WTC11 (cell line): ENCODE measurements around the gene LDAH. TPM values are rescaled to one million over a fixed set of nuclear protein-coding genes. Genes with fewer than 3 reads are reported as not detected.
A peak's percentile ranks its signal among the peaks of the same experiment; 100 is the strongest.

Source experiments
- ATAC-seq: fragments of 200-7000 bp; cut with Tn5 transposase; 2 replicates; pipeline ENCODE4 v1.10.0; 2021; ENCODE audit warnings: mild to moderate bottlenecking, moderate library complexity
- CTCF ChIA-PET: fragments of 300-600 bp; sonication (Branson Sonifier 250); formaldehyde crosslinking; loops from one replicate; lab custom pipeline; 2021; ENCODE audit warnings: antibody characterized with exemption; lab: Charles Lee
- POLR2A ChIA-PET: fragments of 350-600 bp; sonication (Branson Sonifier 250); formaldehyde crosslinking; loops from one replicate; lab custom pipeline; 2021; ENCODE audit warnings: antibody characterized with exemption; lab: Charles Lee
- DNase-seq: peaks from one replicate; pipeline ENCODE4 v3.0.0; 2021; ENCODE audit warnings: low spot score
- H3K27ac Mint-ChIP-seq: 2 replicates; pipeline ENCODE4 v1.8.0; 2021; ENCODE audit warnings: mixed read lengths
- H3K27me3 Mint-ChIP-seq: 2 replicates; pipeline ENCODE4 v1.8.0; 2021; ENCODE audit warnings: low read depth, mild to moderate bottlenecking, moderate library complexity, mixed read lengths
- H3K36me3 Mint-ChIP-seq: 2 replicates; pipeline ENCODE4 v1.8.0; 2021; ENCODE audit warnings: mixed read lengths
- H3K4me1 Mint-ChIP-seq: 2 replicates; pipeline ENCODE4 v1.8.0; 2022; ENCODE audit warnings: mixed read lengths
- H3K4me3 Mint-ChIP-seq: 2 replicates; pipeline ENCODE4 v1.8.0; 2021; ENCODE audit warnings: mild to moderate bottlenecking, moderate library complexity, mixed read lengths
- H3K9me3 Mint-ChIP-seq: 2 replicates; pipeline ENCODE4 v1.8.0; 2021; ENCODE audit warnings: mixed read lengths
- CBFB ChIP-seq: sonication (generic); formaldehyde crosslinking; IDR thresholded peaks from 2 replicates; pipeline ENCODE4 v1.8.1; 2022; ENCODE audit warnings: mild to moderate bottlenecking, low read depth, missing genetic modification reagents
- ETV6 ChIP-seq: sonication (generic); formaldehyde crosslinking; IDR thresholded peaks from 2 replicates; pipeline ENCODE4 v1.8.1; 2022; ENCODE audit warnings: mild to moderate bottlenecking, missing genetic modification reagents
- IRF2 ChIP-seq: sonication (generic); formaldehyde crosslinking; IDR thresholded peaks from 2 replicates; pipeline ENCODE4 v1.8.0; 2022; ENCODE audit warnings: low read depth, missing genetic modification reagents, borderline replicate concordance
- MYBL2 ChIP-seq: sonication (generic); formaldehyde crosslinking; IDR thresholded peaks from 2 replicates; pipeline ENCODE4 v1.8.1; 2023; ENCODE audit warnings: mild to moderate bottlenecking, moderate library complexity, missing genetic modification reagents
- NFATC4 ChIP-seq: fragments of 250-450 bp; sonication (Bioruptor Pico); IDR thresholded peaks from 2 replicates; pipeline ENCODE4 v1.9.0; 2021; ENCODE audit warnings: mild to moderate bottlenecking
- NFE2L1 ChIP-seq: sonication (generic); formaldehyde crosslinking; IDR thresholded peaks from 2 replicates; pipeline ENCODE4 v1.8.1; 2023; ENCODE audit warnings: missing genetic modification reagents
- TCF7 ChIP-seq: sonication (generic); formaldehyde crosslinking; IDR thresholded peaks from 2 replicates; pipeline ENCODE4 v1.8.0; 2022; ENCODE audit warnings: mild to moderate bottlenecking, low read depth, missing genetic modification reagents, moderate library complexity
- ZBTB21 ChIP-seq: sonication (generic); formaldehyde crosslinking; IDR thresholded peaks from 2 replicates; pipeline ENCODE4 v1.8.1; 2023; ENCODE audit warnings: mild to moderate bottlenecking, missing genetic modification reagents, borderline replicate concordance
- ZNF232 ChIP-seq: sonication (generic); formaldehyde crosslinking; IDR thresholded peaks from 2 replicates; pipeline ENCODE4 v1.8.0; 2022; ENCODE audit warnings: mild to moderate bottlenecking, missing genetic modification reagents
- ZNF263 ChIP-seq: sonication (generic); formaldehyde crosslinking; IDR thresholded peaks from 2 replicates; pipeline ENCODE4 v1.8.1; 2022; ENCODE audit warnings: low read depth, mild to moderate bottlenecking, moderate library complexity, missing genetic modification reagents
- ZNF396 ChIP-seq: fragments of 250-450 bp; sonication (Bioruptor Pico); IDR thresholded peaks from 2 replicates; pipeline ENCODE4 v1.8.0; 2021; ENCODE audit warnings: mild to moderate bottlenecking, moderate library complexity, borderline replicate concordance
- ZNF416 ChIP-seq: fragments of 250-450 bp; sonication (Bioruptor Pico); IDR thresholded peaks from 2 replicates; pipeline ENCODE4 v1.9.0; 2021; ENCODE audit warnings: mild to moderate bottlenecking, inconsistent platforms
- total RNA-seq: library from RNA; stranded (reverse); gene quantifications from 3 replicates; pipeline ENCODE4 v1.2.3, GENCODE V29; 2021
- TF ChIP-seq, protein P1 (sequence below): fragments of 250-450 bp; sonication (Bioruptor Pico); IDR thresholded peaks from 2 replicates; pipeline ENCODE4 v2.1.2; 2022; ENCODE audit warnings: mild to moderate bottlenecking, moderate library complexity
- TF ChIP-seq, protein P2 (sequence below): sonication (generic); formaldehyde crosslinking; conservative IDR thresholded peaks from 2 replicates; pipeline ENCODE4 v1.8.1; 2022; ENCODE audit warnings: mild to moderate bottlenecking, missing genetic modification reagents
- TF ChIP-seq, protein P3 (sequence below): sonication (generic); formaldehyde crosslinking; IDR thresholded peaks from 2 replicates; pipeline ENCODE4 v1.8.1; 2022; ENCODE audit warnings: mild to moderate bottlenecking, missing genetic modification reagents, moderate library complexity, borderline replicate concordance
- TF ChIP-seq, protein P4 (sequence below): fragments of 200-600 bp; IDR thresholded peaks from 2 replicates; pipeline ENCODE4 v1.8.0; 2022; ENCODE audit warnings: antibody characterized with exemption
- TF ChIP-seq, protein P5 (sequence below): sonication (generic); formaldehyde crosslinking; IDR thresholded peaks from 2 replicates; pipeline ENCODE4 v1.8.0; 2022; ENCODE audit warnings: missing genetic modification reagents
- TF ChIP-seq, protein P6 (sequence below): fragments of 250-450 bp; sonication (Bioruptor Pico); IDR thresholded peaks from 2 replicates; pipeline ENCODE4 v1.9.0; 2021; ENCODE audit warnings: mild to moderate bottlenecking, borderline replicate concordance

The LDAH gene
- total RNA-seq, 1 experiment from 2014 or later, result 20.5 TPM

DNA sequence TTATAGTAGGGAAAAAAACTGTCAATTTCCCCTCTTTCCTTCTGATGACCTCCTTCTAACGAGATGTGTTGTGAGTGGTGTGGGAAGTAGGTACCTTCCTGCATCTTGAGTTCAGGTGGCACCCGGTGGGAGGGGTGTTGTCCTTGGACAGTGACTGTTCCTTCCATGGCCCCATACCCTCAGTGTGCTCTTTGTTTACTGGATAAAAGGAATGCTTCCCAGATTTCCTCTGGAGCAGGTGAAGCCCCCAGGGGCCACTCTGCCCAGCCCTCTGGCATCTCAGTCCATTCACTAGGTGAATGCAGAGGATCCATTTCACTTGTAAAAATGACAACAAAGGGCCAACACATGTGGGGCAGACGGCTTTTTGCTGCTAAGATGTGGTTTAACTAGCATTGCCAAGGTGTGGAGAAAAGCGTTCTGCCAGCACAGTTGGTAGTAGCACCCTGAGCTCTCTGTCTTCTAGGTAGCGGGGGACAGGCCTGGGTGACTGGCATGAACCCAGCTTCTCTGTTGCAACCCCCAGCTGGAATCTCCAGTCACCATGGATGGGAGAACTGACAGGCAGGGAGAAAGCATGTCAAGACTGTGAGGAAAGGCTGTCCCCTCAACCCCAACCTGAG is 149.1 kb downstream of the LDAH start:
- TF ChIP-seq, protein P1, sequence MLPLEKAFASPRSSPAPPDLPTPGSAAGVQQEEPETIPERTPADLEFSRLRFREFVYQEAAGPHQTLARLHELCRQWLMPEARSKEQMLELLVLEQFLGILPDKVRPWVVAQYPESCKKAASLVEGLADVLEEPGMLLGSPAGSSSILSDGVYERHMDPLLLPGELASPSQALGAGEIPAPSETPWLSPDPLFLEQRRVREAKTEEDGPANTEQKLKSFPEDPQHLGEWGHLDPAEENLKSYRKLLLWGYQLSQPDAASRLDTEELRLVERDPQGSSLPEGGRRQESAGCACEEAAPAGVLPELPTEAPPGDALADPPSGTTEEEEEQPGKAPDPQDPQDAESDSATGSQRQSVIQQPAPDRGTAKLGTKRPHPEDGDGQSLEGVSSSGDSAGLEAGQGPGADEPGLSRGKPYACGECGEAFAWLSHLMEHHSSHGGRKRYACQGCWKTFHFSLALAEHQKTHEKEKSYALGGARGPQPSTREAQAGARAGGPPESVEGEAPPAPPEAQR (CRISPR knock-in tag), result no peak
- TF ChIP-seq ZNF396 (CRISPR knock-in tag), result no peak
- no peak for TF ChIP-seq TCF7 (CRISPR knock-in tag)
- TF ChIP-seq ZNF232, result no peak
- TF ChIP-seq, protein P2, sequence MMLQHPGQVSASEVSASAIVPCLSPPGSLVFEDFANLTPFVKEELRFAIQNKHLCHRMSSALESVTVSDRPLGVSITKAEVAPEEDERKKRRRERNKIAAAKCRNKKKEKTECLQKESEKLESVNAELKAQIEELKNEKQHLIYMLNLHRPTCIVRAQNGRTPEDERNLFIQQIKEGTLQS, result no peak
- TF ChIP-seq NFATC4 (CRISPR knock-in tag), result no peak
- TF ChIP-seq ZNF416 (CRISPR knock-in tag), result no peak
- TF ChIP-seq, protein P3, sequence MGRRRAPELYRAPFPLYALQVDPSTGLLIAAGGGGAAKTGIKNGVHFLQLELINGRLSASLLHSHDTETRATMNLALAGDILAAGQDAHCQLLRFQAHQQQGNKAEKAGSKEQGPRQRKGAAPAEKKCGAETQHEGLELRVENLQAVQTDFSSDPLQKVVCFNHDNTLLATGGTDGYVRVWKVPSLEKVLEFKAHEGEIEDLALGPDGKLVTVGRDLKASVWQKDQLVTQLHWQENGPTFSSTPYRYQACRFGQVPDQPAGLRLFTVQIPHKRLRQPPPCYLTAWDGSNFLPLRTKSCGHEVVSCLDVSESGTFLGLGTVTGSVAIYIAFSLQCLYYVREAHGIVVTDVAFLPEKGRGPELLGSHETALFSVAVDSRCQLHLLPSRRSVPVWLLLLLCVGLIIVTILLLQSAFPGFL, result no peak
- no peak for TF ChIP-seq CBFB
- TF ChIP-seq, protein P4, sequence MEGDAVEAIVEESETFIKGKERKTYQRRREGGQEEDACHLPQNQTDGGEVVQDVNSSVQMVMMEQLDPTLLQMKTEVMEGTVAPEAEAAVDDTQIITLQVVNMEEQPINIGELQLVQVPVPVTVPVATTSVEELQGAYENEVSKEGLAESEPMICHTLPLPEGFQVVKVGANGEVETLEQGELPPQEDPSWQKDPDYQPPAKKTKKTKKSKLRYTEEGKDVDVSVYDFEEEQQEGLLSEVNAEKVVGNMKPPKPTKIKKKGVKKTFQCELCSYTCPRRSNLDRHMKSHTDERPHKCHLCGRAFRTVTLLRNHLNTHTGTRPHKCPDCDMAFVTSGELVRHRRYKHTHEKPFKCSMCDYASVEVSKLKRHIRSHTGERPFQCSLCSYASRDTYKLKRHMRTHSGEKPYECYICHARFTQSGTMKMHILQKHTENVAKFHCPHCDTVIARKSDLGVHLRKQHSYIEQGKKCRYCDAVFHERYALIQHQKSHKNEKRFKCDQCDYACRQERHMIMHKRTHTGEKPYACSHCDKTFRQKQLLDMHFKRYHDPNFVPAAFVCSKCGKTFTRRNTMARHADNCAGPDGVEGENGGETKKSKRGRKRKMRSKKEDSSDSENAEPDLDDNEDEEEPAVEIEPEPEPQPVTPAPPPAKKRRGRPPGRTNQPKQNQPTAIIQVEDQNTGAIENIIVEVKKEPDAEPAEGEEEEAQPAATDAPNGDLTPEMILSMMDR, result no peak
- TF ChIP-seq, all 79 proteins: peak for 0
- H3K36me3 Mint-ChIP-seq, result no peaks in the 10 kb centered on the region
- CTCF ChIA-PET, result interaction anchor here (10.1 kb wide), 1 partner anchor 10 kb away, joined by 329 read pairs; the partner anchor contains the start of gene GDF7
- peaks cover 71% of the 10 kb centered on the region for H3K27me3 Mint-ChIP-seq
- H3K27ac Mint-ChIP-seq, result no peak overlapping the region
- POLR2A ChIA-PET, result interaction anchor here (1.4 kb wide), 1 partner anchor 227 kb away, joined by 3 read pairs; the partner anchor contains the start of gene RHOB
- peaks cover 60% of the 10 kb centered on the region for H3K4me1 Mint-ChIP-seq
- H3K4me3 Mint-ChIP-seq, result no peak overlapping the region
- DNase-seq (no peak), ATAC-seq (no peak)
- H3K9me3 Mint-ChIP-seq, result no peaks in the 10 kb centered on the region

DNA sequence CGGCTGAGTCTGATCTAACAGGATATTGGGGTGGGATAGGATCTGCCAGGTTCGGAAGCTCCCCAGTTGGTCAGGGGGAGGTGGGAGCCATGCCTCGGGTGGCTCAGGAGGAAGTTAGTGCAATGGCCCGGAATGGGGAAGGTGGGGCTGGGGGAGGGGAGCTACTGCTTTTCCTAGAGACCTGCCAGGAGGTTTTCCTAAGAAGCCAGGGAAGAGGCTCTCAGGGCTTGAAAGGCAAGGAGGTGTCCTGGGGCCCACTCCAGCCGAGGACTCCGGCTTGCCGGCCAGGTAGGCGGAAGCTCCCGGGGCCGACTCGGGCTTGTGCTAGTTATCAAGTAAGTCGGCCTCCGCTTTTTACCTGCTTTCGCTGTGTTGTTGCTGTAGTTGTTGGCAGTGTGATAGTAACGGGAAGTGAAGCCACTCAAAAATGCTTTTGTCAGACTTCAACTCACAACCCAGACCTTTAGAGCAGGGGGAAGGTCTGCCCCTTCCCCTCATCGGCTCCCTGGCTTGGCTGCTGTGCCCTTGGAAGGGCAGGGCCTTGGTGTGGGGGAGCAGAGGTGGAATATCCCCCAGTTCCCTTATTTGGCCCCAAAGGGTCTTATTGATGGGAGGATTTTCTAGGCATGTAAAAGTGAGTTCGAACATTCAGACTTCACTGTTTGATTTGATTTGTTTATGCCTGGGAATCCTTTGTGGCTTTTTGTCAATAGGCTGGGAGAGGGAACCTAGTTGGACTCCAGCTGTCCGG is 150.5 kb downstream of the LDAH start:
- CTCF ChIA-PET, result interaction anchor here (1.0 to 10.1 kb wide), 4 partner anchors 9 to 291 kb away, joined by 3 to 329 read pairs (median 5); partner anchors contain the start of genes GDF7, HS1BP3 and LDAH
- H3K27ac Mint-ChIP-seq, result no peak overlapping the region
- H3K4me1 Mint-ChIP-seq, result peaks cover 61% of the 10 kb centered on the region
- peak overlapping the region; percentile 52 for H3K4me3 Mint-ChIP-seq
- peaks cover 85% of the 10 kb centered on the region for H3K27me3 Mint-ChIP-seq
- ATAC-seq (peak; percentile 29), DNase-seq (peak; percentile 70)
- H3K36me3 Mint-ChIP-seq, result no peaks in the 10 kb centered on the region
- H3K9me3 Mint-ChIP-seq, result no peaks in the 10 kb centered on the region
- POLR2A ChIA-PET, result interaction anchor here (0.7 kb wide), 2 partner anchors 11 to 226 kb away, joined by 3 read pairs; partner anchors contain the start of gene RHOB
- TF ChIP-seq ZBTB21 (CRISPR knock-in tag) (no peak), MYBL2 (CRISPR knock-in tag) (no peak), ZNF263 (CRISPR knock-in tag) (no peak), ZNF396 (CRISPR knock-in tag) (no peak), ETV6 (CRISPR knock-in tag) (no peak), IRF2 (CRISPR knock-in tag) (no peak), NFE2L1 (CRISPR knock-in tag) (no peak)
- TF ChIP-seq, protein P5, sequence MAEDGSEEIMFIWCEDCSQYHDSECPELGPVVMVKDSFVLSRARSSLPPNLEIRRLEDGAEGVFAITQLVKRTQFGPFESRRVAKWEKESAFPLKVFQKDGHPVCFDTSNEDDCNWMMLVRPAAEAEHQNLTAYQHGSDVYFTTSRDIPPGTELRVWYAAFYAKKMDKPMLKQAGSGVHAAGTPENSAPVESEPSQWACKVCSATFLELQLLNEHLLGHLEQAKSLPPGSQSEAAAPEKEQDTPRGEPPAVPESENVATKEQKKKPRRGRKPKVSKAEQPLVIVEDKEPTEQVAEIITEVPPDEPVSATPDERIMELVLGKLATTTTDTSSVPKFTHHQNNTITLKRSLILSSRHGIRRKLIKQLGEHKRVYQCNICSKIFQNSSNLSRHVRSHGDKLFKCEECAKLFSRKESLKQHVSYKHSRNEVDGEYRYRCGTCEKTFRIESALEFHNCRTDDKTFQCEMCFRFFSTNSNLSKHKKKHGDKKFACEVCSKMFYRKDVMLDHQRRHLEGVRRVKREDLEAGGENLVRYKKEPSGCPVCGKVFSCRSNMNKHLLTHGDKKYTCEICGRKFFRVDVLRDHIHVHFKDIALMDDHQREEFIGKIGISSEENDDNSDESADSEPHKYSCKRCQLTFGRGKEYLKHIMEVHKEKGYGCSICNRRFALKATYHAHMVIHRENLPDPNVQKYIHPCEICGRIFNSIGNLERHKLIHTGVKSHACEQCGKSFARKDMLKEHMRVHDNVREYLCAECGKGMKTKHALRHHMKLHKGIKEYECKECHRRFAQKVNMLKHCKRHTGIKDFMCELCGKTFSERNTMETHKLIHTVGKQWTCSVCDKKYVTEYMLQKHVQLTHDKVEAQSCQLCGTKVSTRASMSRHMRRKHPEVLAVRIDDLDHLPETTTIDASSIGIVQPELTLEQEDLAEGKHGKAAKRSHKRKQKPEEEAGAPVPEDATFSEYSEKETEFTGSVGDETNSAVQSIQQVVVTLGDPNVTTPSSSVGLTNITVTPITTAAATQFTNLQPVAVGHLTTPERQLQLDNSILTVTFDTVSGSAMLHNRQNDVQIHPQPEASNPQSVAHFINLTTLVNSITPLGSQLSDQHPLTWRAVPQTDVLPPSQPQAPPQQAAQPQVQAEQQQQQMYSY (CRISPR knock-in tag), result no peak
- TF ChIP-seq, protein P6, sequence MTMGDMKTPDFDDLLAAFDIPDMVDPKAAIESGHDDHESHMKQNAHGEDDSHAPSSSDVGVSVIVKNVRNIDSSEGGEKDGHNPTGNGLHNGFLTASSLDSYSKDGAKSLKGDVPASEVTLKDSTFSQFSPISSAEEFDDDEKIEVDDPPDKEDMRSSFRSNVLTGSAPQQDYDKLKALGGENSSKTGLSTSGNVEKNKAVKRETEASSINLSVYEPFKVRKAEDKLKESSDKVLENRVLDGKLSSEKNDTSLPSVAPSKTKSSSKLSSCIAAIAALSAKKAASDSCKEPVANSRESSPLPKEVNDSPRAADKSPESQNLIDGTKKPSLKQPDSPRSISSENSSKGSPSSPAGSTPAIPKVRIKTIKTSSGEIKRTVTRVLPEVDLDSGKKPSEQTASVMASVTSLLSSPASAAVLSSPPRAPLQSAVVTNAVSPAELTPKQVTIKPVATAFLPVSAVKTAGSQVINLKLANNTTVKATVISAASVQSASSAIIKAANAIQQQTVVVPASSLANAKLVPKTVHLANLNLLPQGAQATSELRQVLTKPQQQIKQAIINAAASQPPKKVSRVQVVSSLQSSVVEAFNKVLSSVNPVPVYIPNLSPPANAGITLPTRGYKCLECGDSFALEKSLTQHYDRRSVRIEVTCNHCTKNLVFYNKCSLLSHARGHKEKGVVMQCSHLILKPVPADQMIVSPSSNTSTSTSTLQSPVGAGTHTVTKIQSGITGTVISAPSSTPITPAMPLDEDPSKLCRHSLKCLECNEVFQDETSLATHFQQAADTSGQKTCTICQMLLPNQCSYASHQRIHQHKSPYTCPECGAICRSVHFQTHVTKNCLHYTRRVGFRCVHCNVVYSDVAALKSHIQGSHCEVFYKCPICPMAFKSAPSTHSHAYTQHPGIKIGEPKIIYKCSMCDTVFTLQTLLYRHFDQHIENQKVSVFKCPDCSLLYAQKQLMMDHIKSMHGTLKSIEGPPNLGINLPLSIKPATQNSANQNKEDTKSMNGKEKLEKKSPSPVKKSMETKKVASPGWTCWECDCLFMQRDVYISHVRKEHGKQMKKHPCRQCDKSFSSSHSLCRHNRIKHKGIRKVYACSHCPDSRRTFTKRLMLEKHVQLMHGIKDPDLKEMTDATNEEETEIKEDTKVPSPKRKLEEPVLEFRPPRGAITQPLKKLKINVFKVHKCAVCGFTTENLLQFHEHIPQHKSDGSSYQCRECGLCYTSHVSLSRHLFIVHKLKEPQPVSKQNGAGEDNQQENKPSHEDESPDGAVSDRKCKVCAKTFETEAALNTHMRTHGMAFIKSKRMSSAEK, result no peak
